DOHH2 (cell line): ENCODE results near the gene SPATA12.

ENCODE experiments used
- H3F3A ChIP-seq: fragments of 200-600 bp; sonication (generic), shearing (Covaris generic); 2 replicates; pipeline ENCODE4 v1.6.0; 2016; ENCODE audit warnings: antibody characterized with exemption, mild to moderate bottlenecking; ENCODE audit not compliant: control insufficient read depth, insufficient read depth
- H3K27ac ChIP-seq: fragments of 200-600 bp; sonication (generic); 2 replicates; pipeline ENCODE4 v1.5.1; 2014; ENCODE audit warnings: low read depth, mild to moderate bottlenecking, low read length, moderate library complexity
- H3K27me3 ChIP-seq: fragments of 200-600 bp; sonication (generic); 2 replicates; pipeline ENCODE4 v1.6.1; 2014; ENCODE audit warnings: mild to moderate bottlenecking, low read length, mixed read lengths; ENCODE audit not compliant: control insufficient read depth
- H3K36me3 ChIP-seq: fragments of 200-600 bp; sonication (generic); 2 replicates; pipeline ENCODE4 v1.6.1; 2014; ENCODE audit warnings: mild to moderate bottlenecking, low read length, moderate library complexity, mixed read lengths; ENCODE audit not compliant: control insufficient read depth
- H3K4me1 ChIP-seq: fragments of 200-600 bp; sonication (generic); 2 replicates; pipeline ENCODE4 v1.6.1; 2014; ENCODE audit warnings: mild to moderate bottlenecking, low read length, mixed read lengths; ENCODE audit not compliant: control insufficient read depth
- H3K4me2 ChIP-seq: fragments of 200-600 bp; sonication (generic); 2 replicates; pipeline ENCODE4 v1.6.0; 2014; ENCODE audit warnings: mild to moderate bottlenecking, low read length, moderate library complexity
- H3K4me3 ChIP-seq: fragments of 200-600 bp; sonication (generic); 2 replicates; pipeline ENCODE4 v1.5.1; 2014; ENCODE audit warnings: mild to moderate bottlenecking, low read length, mixed read lengths
- H3K79me2 ChIP-seq: fragments of 200-600 bp; sonication (generic); 2 replicates; pipeline ENCODE4 v1.6.1; 2014; ENCODE audit warnings: mild to moderate bottlenecking, low read length, mixed read lengths; ENCODE audit not compliant: control insufficient read depth
- H3K9me2 ChIP-seq: fragments of 200-600 bp; sonication (generic); replicated peaks from 2 replicates; pipeline ENCODE4 v1.6.1; 2014; ENCODE audit warnings: mild to moderate bottlenecking, low read length, mixed read lengths; ENCODE audit not compliant: control insufficient read depth
- H3K9me3 ChIP-seq: fragments of 200-600 bp; sonication (generic); 2 replicates; pipeline ENCODE4 v1.6.1; 2014; ENCODE audit warnings: antibody characterized with exemption, low read length, mixed read lengths; ENCODE audit not compliant: control insufficient read depth, insufficient read depth
- H4K20me1 ChIP-seq: fragments of 200-600 bp; sonication (generic); 2 replicates; pipeline ENCODE4 v1.6.0; 2014; ENCODE audit warnings: low read depth, mild to moderate bottlenecking, antibody characterized with exemption, low read length, moderate library complexity; ENCODE audit not compliant: control insufficient read depth, insufficient read depth
- CTCF ChIP-seq: fragments of 200-600 bp; sonication (generic); IDR thresholded peaks from one replicate; pipeline ENCODE4 v1.5.1; 2014; ENCODE audit warnings: antibody characterized with exemption, mild to moderate bottlenecking, low read depth, low read length; ENCODE audit not compliant: poor library complexity, severe bottlenecking
- EZH2phosphoT487 ChIP-seq: fragments of 200-600 bp; sonication (generic); IDR thresholded peaks from 2 replicates; pipeline ENCODE4 v1.6.1; 2017; ENCODE audit warnings: borderline replicate concordance, mild to moderate bottlenecking, antibody characterized with exemption, low read length, moderate library complexity, mixed read lengths

Gene SPATA12

GRCh38 chr3:57046101-57046765, 14.2 kb upstream of the SPATA12 start:
- Histone ChIP-seq H3K4me2 (no peak overlapping the region), H3K4me3 (no peak overlapping the region), H3K9me2 (no peaks in the 10 kb centered on the region), H3K36me3 (no peaks in the 10 kb centered on the region), H3K27ac (no peak overlapping the region), H3K79me2 (no peaks in the 10 kb centered on the region), H3K4me1 (peaks cover 12% of the 10 kb centered on the region), H3K27me3 (peaks cover 9% of the 10 kb centered on the region), H3F3A (no peaks in the 10 kb centered on the region), H4K20me1 (no peaks in the 10 kb centered on the region), H3K9me3 (no peaks in the 10 kb centered on the region)
- TF ChIP-seq EZH2phosphoT487 (no peak), CTCF (no peak)

DNA sequence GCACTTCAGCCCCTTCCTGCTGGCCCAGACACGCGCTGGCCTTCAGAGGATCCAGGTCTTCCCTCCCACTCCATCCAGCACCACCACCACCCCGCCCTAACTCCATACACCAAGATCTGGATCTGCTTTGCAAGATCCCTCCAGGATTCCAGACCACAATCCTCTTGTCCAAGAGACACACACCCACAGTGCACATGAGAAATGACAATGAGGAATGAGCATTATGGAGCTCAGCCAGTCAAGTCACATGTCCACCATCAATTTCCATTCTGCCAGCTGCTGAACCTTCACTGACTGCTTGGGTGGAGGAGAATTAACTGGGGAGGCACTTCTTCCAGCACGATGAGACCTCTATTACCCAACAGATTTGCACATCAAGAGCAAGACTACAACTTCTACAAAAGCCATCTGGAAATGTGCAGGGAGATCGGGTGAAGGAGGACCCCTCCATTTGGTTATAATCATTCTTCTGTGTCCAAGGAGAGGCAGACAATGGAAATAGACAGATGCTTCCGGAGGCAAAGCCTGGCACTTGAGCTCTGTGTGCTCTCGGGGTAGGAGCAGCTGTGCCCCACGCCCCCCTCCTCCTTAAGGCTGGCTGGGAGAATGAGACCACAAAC, 12.3 kb upstream of the SPATA12 start:
- peaks cover 9% of the 10 kb centered on the region for H3K27me3 ChIP-seq
- TF ChIP-seq EZH2phosphoT487 (no peak), CTCF (no peak)
- H3K9me3 ChIP-seq: no peaks in the 10 kb centered on the region
- peak overlapping the region; percentile 18 for H3K4me2 ChIP-seq
- no peaks in the 10 kb centered on the region for H3K9me2 ChIP-seq
- no peaks in the 10 kb centered on the region for H3K36me3 ChIP-seq
- H3F3A ChIP-seq: no peaks in the 10 kb centered on the region
- peaks cover 12% of the 10 kb centered on the region for H3K4me1 ChIP-seq
- H3K4me3 ChIP-seq: no peak overlapping the region
- H3K79me2 ChIP-seq: no peaks in the 10 kb centered on the region
- H4K20me1 ChIP-seq: no peaks in the 10 kb centered on the region
- H3K27ac ChIP-seq: no peak overlapping the region

DNA sequence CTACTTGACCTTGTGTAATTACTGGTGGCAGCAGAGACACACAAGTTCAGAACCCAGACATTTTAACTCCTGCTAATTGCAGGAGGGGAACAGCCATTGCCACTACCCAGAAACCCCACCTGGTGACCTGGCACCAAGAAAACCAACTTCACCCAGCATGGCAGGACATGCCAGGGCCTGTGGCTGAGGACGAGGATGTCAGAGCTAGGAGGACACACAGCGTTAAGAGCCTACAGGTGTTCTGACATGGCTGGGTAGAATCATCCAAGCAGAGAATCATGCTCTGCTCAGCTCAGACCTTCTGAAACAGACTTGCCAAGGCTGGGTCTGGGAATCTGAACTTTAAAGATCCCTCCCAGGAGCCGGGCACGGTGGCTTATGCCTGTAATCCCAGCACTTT, 11.7 kb upstream of the SPATA12 start:
- H3F3A ChIP-seq: no peaks in the 10 kb centered on the region
- peak overlapping the region; percentile 18 for H3K4me2 ChIP-seq
- H4K20me1 ChIP-seq: no peaks in the 10 kb centered on the region
- H3K9me2 ChIP-seq: no peaks in the 10 kb centered on the region
- no peaks in the 10 kb centered on the region for H3K9me3 ChIP-seq
- no peak overlapping the region for H3K4me3 ChIP-seq
- H3K4me1 ChIP-seq: peaks cover 12% of the 10 kb centered on the region
- H3K27me3 ChIP-seq: peaks cover 9% of the 10 kb centered on the region
- H3K79me2 ChIP-seq: no peaks in the 10 kb centered on the region
- no peak overlapping the region for H3K27ac ChIP-seq
- TF ChIP-seq CTCF: no peak
- no peak for TF ChIP-seq EZH2phosphoT487
- H3K36me3 ChIP-seq: no peaks in the 10 kb centered on the region
